ENCODE measurements around the gene MYEOV. TPM values are rescaled to one million over a fixed set of nuclear protein-coding genes. Genes with fewer than 3 reads are reported as not detected.

Gene MYEOV
- polyA plus RNA-seq, 1 experiment: 1.6 TPM

- H3K27me3 ChIP-seq (ENCODE audit: control insufficient read depth, insufficient read depth, low read length): no peaks in the 10 kb centered on the region
- DNase-seq (ENCODE audit: low read depth, low spot score): no peak
- CTCF ChIA-PET: no interaction called here
- H3K4me3 ChIP-seq (ENCODE audit: low read depth, low read length): no peak overlapping the region
- no peak for TF ChIP-seq CTCF (IDR thresholded peaks at IDR 0.05; ENCODE audit: low read depth, low read length)
- H3K27ac ChIP-seq (ENCODE audit: low read depth, low read length): no peak overlapping the region
- POLR2A ChIA-PET: no interaction called here
- no peaks in the 10 kb centered on the region; the same call in 1 of the 2 replicates for H3K9me3 ChIP-seq (ENCODE audit: control insufficient read depth, insufficient read depth, low read length)
These were observed 14.0 kb downstream of the MYEOV start for GRCh38 chr11:69307871-69308431.

GRCh38 chr11:69308491-69308911 lies 14.5 kb downstream of the MYEOV start:
- ChIA-PET POLR2A (no interaction called here), CTCF (no interaction called here)
- DNase-seq (ENCODE audit: low read depth, low spot score): no peak
- Histone ChIP-seq H3K4me3 (ENCODE audit: low read depth, low read length) (no peak overlapping the region), H3K27ac (ENCODE audit: low read depth, low read length) (no peak overlapping the region), H3K27me3 (ENCODE audit: control insufficient read depth, insufficient read depth, low read length) (no peaks in the 10 kb centered on the region), H3K9me3 (ENCODE audit: control insufficient read depth, insufficient read depth, low read length) (no peaks in the 10 kb centered on the region; the same call in 1 of the 2 replicates)
- no peak for TF ChIP-seq CTCF (IDR thresholded peaks at IDR 0.05; ENCODE audit: low read depth, low read length)

- CTCF ChIA-PET: no interaction called here
- no peak for DNase-seq (ENCODE audit: low read depth, low spot score)
- no peaks in the 10 kb centered on the region for H3K27me3 ChIP-seq (ENCODE audit: control insufficient read depth, insufficient read depth, low read length)
These were observed 15.1 kb downstream of the MYEOV start for GRCh38 chr11:69308936-69309615.

GRCh38 chr11:69309631-69310280 lies 15.8 kb downstream of the MYEOV start:
- Histone ChIP-seq H3K9me3 (ENCODE audit: control insufficient read depth, insufficient read depth, low read length) (no peaks in the 10 kb centered on the region; the same call in none of the 2 replicates), H3K27me3 (ENCODE audit: control insufficient read depth, insufficient read depth, low read length) (no peaks in the 10 kb centered on the region), H3K4me3 (ENCODE audit: low read depth, low read length) (no peak overlapping the region), H3K27ac (ENCODE audit: low read depth, low read length) (no peak overlapping the region)
- ChIA-PET CTCF (no interaction called here), POLR2A (interaction anchor here (0.5 kb wide), 1 partner anchor 13 kb away, joined by 3 read pairs; no protein-coding TSS in a partner anchor)
- DNase-seq (ENCODE audit: low read depth, low spot score): no peak
- TF ChIP-seq CTCF (IDR thresholded peaks at IDR 0.05; ENCODE audit: low read depth, low read length): no peak

More at GRCh38 chr11:69308936-69309615, 15.1 kb downstream of the MYEOV start:
- Histone ChIP-seq H3K4me3 (ENCODE audit: low read depth, low read length) (no peak overlapping the region), H3K27ac (ENCODE audit: low read depth, low read length) (no peak overlapping the region), H3K9me3 (ENCODE audit: control insufficient read depth, insufficient read depth, low read length) (no peaks in the 10 kb centered on the region; the same call in 1 of the 2 replicates)
- POLR2A ChIA-PET: interaction anchor here (0.5 kb wide), 1 partner anchor 12 kb away, joined by 3 read pairs; no protein-coding TSS in a partner anchor
- TF ChIP-seq CTCF (IDR thresholded peaks at IDR 0.05; ENCODE audit: low read depth, low read length): no peak

- Histone ChIP-seq H3K27ac (ENCODE audit: low read depth, low read length) (no peak overlapping the region), H3K4me3 (ENCODE audit: low read depth, low read length) (no peak overlapping the region)
These were observed 16.4 kb downstream of the MYEOV start for GRCh38 chr11:69310351-69310750.

More at GRCh38 chr11:69310351-69310750, 16.4 kb downstream of the MYEOV start:
- ChIA-PET POLR2A (no interaction called here), CTCF (no interaction called here)
- no peak for TF ChIP-seq CTCF (IDR thresholded peaks at IDR 0.05; ENCODE audit: low read depth, low read length)
- Histone ChIP-seq H3K27me3 (ENCODE audit: control insufficient read depth, insufficient read depth, low read length) (no peaks in the 10 kb centered on the region), H3K9me3 (ENCODE audit: control insufficient read depth, insufficient read depth, low read length) (no peaks in the 10 kb centered on the region; the same call in none of the 2 replicates)
- DNase-seq (ENCODE audit: low read depth, low spot score): no peak
